Esophagus (tissue), 2 donors: ENCODE measurements around the gene INCA1. TPM values are rescaled to one million over a fixed set of nuclear protein-coding genes. Genes with fewer than 3 reads are reported as not detected.
A peak's percentile ranks its signal among the peaks of the same experiment; 100 is the strongest.

Experiments used
- H3K27ac ChIP-seq, 2 donors: one replicate each; pipeline ENCODE4 v1.5.1; 2013; ENCODE audit warnings: low read depth in 2 of 2, mild to moderate bottlenecking in 2 of 2, inconsistent platforms in 1 of 2, low read length in 1 of 2, moderate library complexity in 1 of 2
- H3K27me3 ChIP-seq, 2 donors: one replicate each; pipeline ENCODE4 v1.6.1; 2013; ENCODE audit warnings: low read length in 2 of 2, control low read depth in 1 of 2, mild to moderate bottlenecking in 1 of 2; ENCODE audit not compliant: insufficient read depth in 2 of 2, control insufficient read depth in 1 of 2
- H3K36me3 ChIP-seq, 2 donors: one replicate each; pipeline ENCODE4 v1.6.1; 2013; ENCODE audit warnings: low read length in 1 of 2; ENCODE audit not compliant: control insufficient read depth in 2 of 2, insufficient read depth in 2 of 2
- H3K4me1 ChIP-seq, 2 donors: one replicate each; pipeline ENCODE4 v1.6.1; 2013; ENCODE audit warnings: low read length in 1 of 2; ENCODE audit not compliant: control insufficient read depth in 2 of 2, insufficient read depth in 2 of 2
- H3K4me3 ChIP-seq, 2 donors: one replicate each; pipeline ENCODE4 v1.5.1; 2013; ENCODE audit warnings: low read length in 2 of 2, mild to moderate bottlenecking in 2 of 2, low read depth in 1 of 2, moderate library complexity in 1 of 2
- H3K9me3 ChIP-seq, 2 donors: one replicate each; pipeline ENCODE4 v1.6.1; 2013; ENCODE audit warnings: mild to moderate bottlenecking in 2 of 2, low read depth in 1 of 2, low read length in 1 of 2, moderate library complexity in 1 of 2; ENCODE audit not compliant: control insufficient read depth in 2 of 2, insufficient read depth in 1 of 2
- WGBS, 2 donors: extraction: QIAGEN DNeasy Blood & Tissue Kit; methylation state at CpG; one replicate each; pipeline ENCODE4 v1.1.7; 2013; 5-methylcytosine and 5-hydroxymethylcytosine counted together
- polyA plus RNA-seq, 2 donors: library from polyadenylated mRNA; stranded (reverse); fragments of 200-250 nt; gene quantifications; one replicate each; pipeline ENCODE4 v1.2.3, GENCODE V29; 2013
- donor health status: healthy with polysubstance abuse.
- donor health status: Bipolar disorder and iron deficiency.

Gene INCA1
- polyA plus RNA-seq = 1 to 10 TPM in 1 of 2 donors, under 1 TPM in 1; 0.67 to 1.2 TPM

DNA sequence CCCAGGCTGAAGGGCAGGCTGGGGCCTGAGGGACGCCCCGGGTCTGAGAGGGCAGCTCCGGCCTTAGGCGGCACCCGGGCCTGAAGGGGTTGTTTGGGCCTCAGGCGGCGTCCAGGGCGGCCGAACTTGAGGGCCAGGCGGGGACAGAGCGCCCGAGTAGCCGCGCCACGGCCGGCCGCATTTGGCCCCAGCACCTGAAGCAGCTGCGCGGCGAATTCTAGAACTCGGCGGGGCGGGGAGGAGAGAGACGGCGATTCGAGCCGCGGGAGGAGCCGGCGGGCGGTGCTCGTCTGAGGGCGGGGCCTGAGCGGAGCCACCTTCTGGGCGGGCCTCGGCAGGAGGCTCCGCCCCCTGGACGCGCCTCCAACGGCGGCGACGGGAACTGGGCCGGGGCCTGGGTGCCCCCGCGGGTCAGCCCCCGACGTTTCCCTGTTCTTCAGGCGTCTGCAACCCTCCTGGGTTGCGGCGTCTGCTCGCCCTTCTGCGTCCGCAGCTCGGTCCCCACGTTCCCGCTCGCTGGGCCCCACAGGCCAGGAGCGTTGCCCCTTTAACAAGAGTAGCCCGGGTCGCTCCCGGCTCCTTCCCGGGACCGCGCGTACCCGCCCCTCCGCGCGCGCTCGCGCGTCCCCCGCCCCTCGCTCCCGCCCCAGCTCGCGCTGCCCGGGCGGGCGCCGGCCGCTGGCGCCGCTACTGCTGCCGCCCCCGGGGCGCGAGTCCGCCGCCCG is at the start of gene INCA1, which contains the start of gene KIF1C:
Gene INCA1 (minus strand): TSS at position 221 of the 725 bp plus-strand sequence. CDS start 3,085 bp downstream, outside the sequence.
Gene KIF1C (plus strand): TSS at position 649 of the 725 bp plus-strand sequence. CDS start 2,297 bp downstream, outside the sequence.
- 1% methylated on average over 75 to 93 of the region's 93 CpGs for WGBS, 2 donors
- H3K27ac ChIP-seq = peak within 1 kb of the TSS; percentile 97
- H3K36me3 ChIP-seq = peaks cover 5 to 18% of the 10 kb centered on the region in 2 donors
- H3K9me3 ChIP-seq = no peaks in the 10 kb centered on the region
- peak within 1 kb of the TSS; percentile 84 to 86 for H3K4me3 ChIP-seq
- H3K4me1 ChIP-seq = peaks cover 14 to 18% of the 10 kb centered on the region in 2 donors
- H3K27me3 ChIP-seq = no peaks in the 10 kb centered on the region

GRCh38 chr17:5045496-5045895 is 48.2 kb upstream of the INCA1 start:
- H3K27ac ChIP-seq = no peak overlapping the region
- H3K4me1 ChIP-seq = no peaks in the 10 kb centered on the region
- H3K4me3 ChIP-seq = no peak overlapping the region
- no peaks in the 10 kb centered on the region for H3K36me3 ChIP-seq
- H3K27me3 ChIP-seq = no peaks in the 10 kb centered on the region
- no peaks in the 10 kb centered on the region for H3K9me3 ChIP-seq
- 71 to 88% methylated on average over 6 of the region's 6 CpGs for WGBS, 2 donors

- H3K27ac ChIP-seq = no peak overlapping the region
- WGBS, 2 donors = 77 to 85% methylated on average over 5 of the region's 5 CpGs
Observed at GRCh38 chr17:5044630-5045029, 47.3 kb upstream of the INCA1 start.

DNA sequence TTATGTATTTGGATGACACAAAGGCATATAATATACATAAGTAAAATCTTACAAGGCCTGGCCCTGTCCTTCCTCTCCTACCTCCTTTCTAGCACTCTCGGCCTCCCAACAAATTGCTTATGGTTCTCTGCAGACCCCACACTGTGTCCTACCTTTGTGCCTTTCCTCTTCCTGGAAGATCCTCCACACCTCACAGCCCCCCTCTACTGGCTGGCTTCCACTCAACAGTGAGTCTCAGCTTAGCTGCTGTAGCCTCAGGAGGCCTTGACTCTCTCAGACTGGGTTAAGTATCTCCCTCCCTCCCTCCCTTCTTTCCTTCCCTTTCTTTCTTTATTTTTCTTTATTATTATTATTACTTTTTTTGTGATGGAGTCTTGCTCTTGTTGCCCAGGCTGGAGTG is 46.2 kb upstream of the INCA1 start:
- Histone ChIP-seq H3K27me3 (no peaks in the 10 kb centered on the region), H3K4me3 (no peak overlapping the region), H3K36me3 (no peaks in the 10 kb centered on the region), H3K9me3 (no peaks in the 10 kb centered on the region), H3K27ac (no peak overlapping the region), H3K4me1 (no peaks in the 10 kb centered on the region)
- 100% methylated on average over 1 of the region's 1 CpG for WGBS, 2 donors

More at GRCh38 chr17:5044630-5045029, 47.3 kb upstream of the INCA1 start:
- no peaks in the 10 kb centered on the region for H3K36me3 ChIP-seq
- H3K9me3 ChIP-seq = no peaks in the 10 kb centered on the region
- no peaks in the 10 kb centered on the region for H3K27me3 ChIP-seq
- no peak overlapping the region for H3K4me3 ChIP-seq
- H3K4me1 ChIP-seq = no peaks in the 10 kb centered on the region

GRCh38 chr17:5042157-5043022 is 45.1 kb upstream of the INCA1 start:
- H3K36me3 ChIP-seq = no peaks in the 10 kb centered on the region
- no peaks in the 10 kb centered on the region for H3K4me1 ChIP-seq
- H3K4me3 ChIP-seq = no peak overlapping the region
- no peaks in the 10 kb centered on the region for H3K27me3 ChIP-seq
- no peaks in the 10 kb centered on the region for H3K9me3 ChIP-seq
- WGBS, 2 donors = 59 to 74% methylated on average over 15 of the region's 15 CpGs
- H3K27ac ChIP-seq = peak overlapping the region in 1 of 2 donors; percentile 34

- no peaks in the 10 kb centered on the region for H3K27me3 ChIP-seq
- H3K9me3 ChIP-seq = no peaks in the 10 kb centered on the region
- H3K27ac ChIP-seq = no peak within 1 kb of the TSS
- H3K36me3 ChIP-seq = peaks cover 0 to 3% of the 10 kb centered on the region in 2 donors
- H3K4me3 ChIP-seq = peak within 1 kb of the TSS; percentile 26 to 44
- 3 to 7% methylated on average over 23 to 24 of the region's 24 CpGs for WGBS, 2 donors
- peaks cover 0 to 2% of the 10 kb centered on the region in 2 donors for H3K4me1 ChIP-seq
Observed at GRCh38 chr17:5035315-5035714, 38.0 kb upstream of the INCA1 start, which contains the start of gene SLC52A1. SLC52A1 (minus strand) TSS chr17:5035426; CDS start chr17:5034606, 820 bp downstream.

- Histone ChIP-seq H3K9me3 (no peaks in the 10 kb centered on the region), H3K27me3 (no peaks in the 10 kb centered on the region), H3K4me3 (no peak overlapping the region), H3K27ac (no peak overlapping the region), H3K4me1 (peaks cover 0 to 2% of the 10 kb centered on the region in 2 donors), H3K36me3 (peaks cover 0 to 3% of the 10 kb centered on the region in 2 donors)
- 77 to 78% methylated on average over 11 to 14 of the region's 14 CpGs for WGBS, 2 donors
Observed at GRCh38 chr17:5034651-5035050, 37.3 kb upstream of the INCA1 start.

- 75 to 88% methylated on average over 5 of the region's 5 CpGs for WGBS, 2 donors
- peaks cover 0 to 2% of the 10 kb centered on the region in 2 donors for H3K4me1 ChIP-seq
- no peaks in the 10 kb centered on the region for H3K27me3 ChIP-seq
- H3K27ac ChIP-seq = no peak overlapping the region
- H3K9me3 ChIP-seq = no peaks in the 10 kb centered on the region
- no peak overlapping the region for H3K4me3 ChIP-seq
- peaks cover 0 to 3% of the 10 kb centered on the region in 2 donors for H3K36me3 ChIP-seq
Observed at GRCh38 chr17:5034063-5034462, 36.7 kb upstream of the INCA1 start.

- 84 to 92% methylated on average over 13 of the region's 13 CpGs for WGBS, 2 donors
Observed at GRCh38 chr17:5033352-5034015, 36.2 kb upstream of the INCA1 start.

More at GRCh38 chr17:5033352-5034015, 36.2 kb upstream of the INCA1 start:
- H3K27me3 ChIP-seq = no peaks in the 10 kb centered on the region
- H3K9me3 ChIP-seq = no peaks in the 10 kb centered on the region
- peaks cover 0 to 3% of the 10 kb centered on the region in 2 donors for H3K36me3 ChIP-seq
- peaks cover 0 to 2% of the 10 kb centered on the region in 2 donors for H3K4me1 ChIP-seq
- H3K4me3 ChIP-seq = no peak overlapping the region
- no peak overlapping the region for H3K27ac ChIP-seq
